Type B pancreatic cell (in vitro differentiated cells): Measurements from ENCODE around the gene FGD3. TPM values are rescaled to one million over a fixed set of nuclear protein-coding genes. Genes with fewer than 3 reads are reported as not detected.

Experiments used
- DNase-seq: peaks from one replicate; pipeline ENCODE4 v3.0.0; 2021; ENCODE audit warnings: mixed read lengths; ENCODE audit not compliant: unreplicated experiment; ENCODE audit errors: extremely low spot score
- H3K27ac Mint-ChIP-seq: 2 replicates; pipeline ENCODE4 v1.8.0; 2021; ENCODE audit warnings: mild to moderate bottlenecking, mixed read lengths
- H3K27me3 Mint-ChIP-seq: 2 replicates; pipeline ENCODE4 v1.8.0; 2021; ENCODE audit warnings: mixed read lengths
- H3K36me3 Mint-ChIP-seq: 2 replicates; pipeline ENCODE4 v1.8.0; 2021; ENCODE audit warnings: mixed read lengths
- H3K4me1 Mint-ChIP-seq: one replicate; pipeline ENCODE4 v1.8.0; 2021; ENCODE audit warnings: mixed read lengths; ENCODE audit not compliant: unreplicated experiment
- H3K4me3 Mint-ChIP-seq: 2 replicates; pipeline ENCODE4 v1.8.0; 2021; ENCODE audit warnings: mild to moderate bottlenecking, mixed read lengths
- H3K9me3 Mint-ChIP-seq: 2 replicates; pipeline ENCODE4 v1.8.0; 2021; ENCODE audit warnings: mixed read lengths
- total RNA-seq: library from RNA; stranded (reverse); gene quantifications from 2 replicates; pipeline ENCODE4 v1.2.1, GENCODE V29; 2021; ENCODE audit warnings: low replicate concordance
- TF ChIP-seq, protein P1 (sequence below): fragments of 200-600 bp; sonication (generic); conservative IDR thresholded peaks from 2 replicates; pipeline ENCODE4 v1.5.0; 2021; ENCODE audit warnings: antibody characterized with exemption, mild to moderate bottlenecking

The FGD3 gene
- total RNA-seq, 1 donor from 2014 or later: 5.5 TPM

DNA sequence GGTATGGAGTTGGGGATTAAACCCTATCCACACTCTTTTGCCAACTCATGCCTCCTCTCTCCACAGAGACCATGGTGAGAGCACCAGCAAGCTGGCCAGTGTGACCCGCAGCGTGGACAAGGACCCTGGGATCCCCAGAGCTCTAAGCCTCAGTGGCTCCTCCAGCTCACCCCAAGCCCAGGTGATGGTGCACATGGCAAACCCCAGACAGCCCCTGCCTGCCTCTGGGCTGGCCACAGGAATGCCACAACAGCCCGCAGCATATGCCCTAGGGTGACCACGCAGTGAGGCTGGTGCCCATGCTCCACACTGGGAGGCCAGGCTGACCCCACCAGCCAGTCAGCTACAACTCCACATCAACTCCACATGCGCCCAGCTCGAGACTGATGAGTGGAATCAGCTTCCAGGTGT, 137.2 kb downstream of the FGD3 start:
- Mint-ChIP-seq H3K36me3 (no peaks in the 10 kb centered on the region), H3K4me3 (no peak overlapping the region)
- DNase-seq: no peak

GRCh38 chr9:93085676-93086075, 138.4 kb downstream of the FGD3 start:
- Mint-ChIP-seq H3K9me3 (peaks cover 3% of the 10 kb centered on the region), H3K27ac (no peak overlapping the region), H3K4me1 (peaks cover 13% of the 10 kb centered on the region), H3K27me3 (no peaks in the 10 kb centered on the region), H3K36me3 (no peaks in the 10 kb centered on the region), H3K4me3 (no peak overlapping the region)
- no peak for DNase-seq
- TF ChIP-seq, protein P1, sequence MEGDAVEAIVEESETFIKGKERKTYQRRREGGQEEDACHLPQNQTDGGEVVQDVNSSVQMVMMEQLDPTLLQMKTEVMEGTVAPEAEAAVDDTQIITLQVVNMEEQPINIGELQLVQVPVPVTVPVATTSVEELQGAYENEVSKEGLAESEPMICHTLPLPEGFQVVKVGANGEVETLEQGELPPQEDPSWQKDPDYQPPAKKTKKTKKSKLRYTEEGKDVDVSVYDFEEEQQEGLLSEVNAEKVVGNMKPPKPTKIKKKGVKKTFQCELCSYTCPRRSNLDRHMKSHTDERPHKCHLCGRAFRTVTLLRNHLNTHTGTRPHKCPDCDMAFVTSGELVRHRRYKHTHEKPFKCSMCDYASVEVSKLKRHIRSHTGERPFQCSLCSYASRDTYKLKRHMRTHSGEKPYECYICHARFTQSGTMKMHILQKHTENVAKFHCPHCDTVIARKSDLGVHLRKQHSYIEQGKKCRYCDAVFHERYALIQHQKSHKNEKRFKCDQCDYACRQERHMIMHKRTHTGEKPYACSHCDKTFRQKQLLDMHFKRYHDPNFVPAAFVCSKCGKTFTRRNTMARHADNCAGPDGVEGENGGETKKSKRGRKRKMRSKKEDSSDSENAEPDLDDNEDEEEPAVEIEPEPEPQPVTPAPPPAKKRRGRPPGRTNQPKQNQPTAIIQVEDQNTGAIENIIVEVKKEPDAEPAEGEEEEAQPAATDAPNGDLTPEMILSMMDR: no peak

More for the DNA sequence above, 137.2 kb downstream of the FGD3 start:
- TF ChIP-seq, protein P1: no peak
- Mint-ChIP-seq H3K27ac (no peak overlapping the region), H3K9me3 (peaks cover 3% of the 10 kb centered on the region), H3K27me3 (no peaks in the 10 kb centered on the region), H3K4me1 (peaks cover 9% of the 10 kb centered on the region)

Other genes with a start within 250 kb of the FGD3 start
- 26.8 and 28.6 TPM in 2 replicates for gene BICD2, start 182.7 kb upstream of the FGD3 start, total RNA-seq
- gene ZNF484, start 69.5 kb upstream of the FGD3 start, total RNA-seq: 8.8 and 12.3 TPM in 2 replicates
- gene SUSD3, start 111.2 kb downstream of the FGD3 start, total RNA-seq: 1.5 and 3.8 TPM in 2 replicates
- gene CARD19, start 148.7 kb downstream of the FGD3 start, total RNA-seq: 17.7 and 22.2 TPM in 2 replicates
- 19.4 and 21.6 TPM in 2 replicates for gene NINJ1, start 186.7 kb downstream of the FGD3 start, total RNA-seq
- gene WNK2, start 236.6 kb downstream of the FGD3 start, total RNA-seq: 47.2 and 75.5 TPM in 2 replicates